WTC11 (cell line): ENCODE measurements around the gene RHBDL1. TPM values are rescaled to one million over a fixed set of nuclear protein-coding genes. Genes with fewer than 3 reads are reported as not detected.

Experiments
- ATAC-seq: fragments of 200-7000 bp; cut with Tn5 transposase; 2 replicates; pipeline ENCODE4 v1.10.0; 2021; ENCODE audit warnings: mild to moderate bottlenecking, moderate library complexity
- CTCF ChIA-PET: fragments of 300-600 bp; sonication (Branson Sonifier 250); formaldehyde crosslinking; loops from one replicate; lab custom pipeline; 2021; ENCODE audit warnings: antibody characterized with exemption; lab: Charles Lee
- POLR2A ChIA-PET: fragments of 350-600 bp; sonication (Branson Sonifier 250); formaldehyde crosslinking; loops from one replicate; lab custom pipeline; 2021; ENCODE audit warnings: antibody characterized with exemption; lab: Charles Lee
- DNase-seq: peaks from one replicate; pipeline ENCODE4 v3.0.0; 2021; ENCODE audit warnings: low spot score
- H3K27ac Mint-ChIP-seq: 2 replicates; pipeline ENCODE4 v1.8.0; 2021; ENCODE audit warnings: mixed read lengths
- H3K27me3 Mint-ChIP-seq: 2 replicates; pipeline ENCODE4 v1.8.0; 2021; ENCODE audit warnings: low read depth, mild to moderate bottlenecking, moderate library complexity, mixed read lengths
- H3K36me3 Mint-ChIP-seq: 2 replicates; pipeline ENCODE4 v1.8.0; 2021; ENCODE audit warnings: mixed read lengths
- H3K4me1 Mint-ChIP-seq: 2 replicates; pipeline ENCODE4 v1.8.0; 2022; ENCODE audit warnings: mixed read lengths
- H3K4me3 Mint-ChIP-seq: 2 replicates; pipeline ENCODE4 v1.8.0; 2021; ENCODE audit warnings: mild to moderate bottlenecking, moderate library complexity, mixed read lengths
- H3K9me3 Mint-ChIP-seq: 2 replicates; pipeline ENCODE4 v1.8.0; 2021; ENCODE audit warnings: mixed read lengths
- CBFB ChIP-seq: sonication (generic); formaldehyde crosslinking; IDR thresholded peaks from 2 replicates; pipeline ENCODE4 v1.8.1; 2022; ENCODE audit warnings: mild to moderate bottlenecking, low read depth, missing genetic modification reagents
- NR2C2 ChIP-seq: sonication (generic); formaldehyde crosslinking; IDR thresholded peaks from 2 replicates; pipeline ENCODE4 v1.8.0; 2022; ENCODE audit warnings: mild to moderate bottlenecking, missing genetic modification reagents
- RORB ChIP-seq: fragments of 250-450 bp; sonication (Bioruptor Pico); IDR thresholded peaks from 2 replicates; pipeline ENCODE4 v1.9.0; 2021; ENCODE audit warnings: mild to moderate bottlenecking
- SMAD4 ChIP-seq: sonication (generic); formaldehyde crosslinking; IDR thresholded peaks from 2 replicates; pipeline ENCODE4 v1.8.0; 2022; ENCODE audit warnings: mild to moderate bottlenecking, missing genetic modification reagents
- TP53 ChIP-seq: sonication (generic); formaldehyde crosslinking; IDR thresholded peaks from 2 replicates; pipeline ENCODE4 v1.8.1; 2023; ENCODE audit warnings: mild to moderate bottlenecking, missing genetic modification reagents
- ZNF396 ChIP-seq: fragments of 250-450 bp; sonication (Bioruptor Pico); IDR thresholded peaks from 2 replicates; pipeline ENCODE4 v1.8.0; 2021; ENCODE audit warnings: mild to moderate bottlenecking, moderate library complexity, borderline replicate concordance
- total RNA-seq: library from RNA; stranded (reverse); gene quantifications from 3 replicates; pipeline ENCODE4 v1.2.3, GENCODE V29; 2021
- TF ChIP-seq, protein P1 (sequence below): fragments of 250-450 bp; sonication (Bioruptor Pico); IDR thresholded peaks from 2 replicates; pipeline ENCODE4 v1.9.0; 2021; ENCODE audit warnings: moderate library complexity, mild to moderate bottlenecking, inconsistent platforms, borderline replicate concordance
- TF ChIP-seq, protein P2 (sequence below): sonication (generic); formaldehyde crosslinking; IDR thresholded peaks from 2 replicates; pipeline ENCODE4 v1.8.0; 2022; ENCODE audit warnings: mild to moderate bottlenecking, missing genetic modification reagents
- TF ChIP-seq, protein P3 (sequence below): sonication (generic); formaldehyde crosslinking; IDR thresholded peaks from 2 replicates; pipeline ENCODE4 v1.8.1; 2023; ENCODE audit warnings: mild to moderate bottlenecking, missing genetic modification reagents
- TF ChIP-seq, protein P4 (sequence below): sonication (generic); formaldehyde crosslinking; IDR thresholded peaks from 2 replicates; pipeline ENCODE4 v1.8.0; 2022; ENCODE audit warnings: missing genetic modification reagents
- TF ChIP-seq, protein P5 (sequence below): sonication (generic); formaldehyde crosslinking; conservative IDR thresholded peaks from 2 replicates; pipeline ENCODE4 v1.8.1; 2023; ENCODE audit warnings: mild to moderate bottlenecking, low read depth, missing genetic modification reagents, moderate library complexity
- TF ChIP-seq, protein P6 (sequence below): sonication (generic); formaldehyde crosslinking; IDR thresholded peaks from 2 replicates; pipeline ENCODE4 v1.8.1; 2023; ENCODE audit warnings: mild to moderate bottlenecking, missing genetic modification reagents, moderate library complexity
- TF ChIP-seq, protein P7 (sequence below): sonication (generic); formaldehyde crosslinking; IDR thresholded peaks from 2 replicates; pipeline ENCODE4 v1.8.1; 2022; ENCODE audit warnings: low read depth, mild to moderate bottlenecking, moderate library complexity, missing genetic modification reagents, borderline replicate concordance
- TF ChIP-seq, protein P8 (sequence below): fragments of 200-600 bp; IDR thresholded peaks from 2 replicates; pipeline ENCODE4 v1.8.0; 2022; ENCODE audit warnings: antibody characterized with exemption
- TF ChIP-seq, protein P9 (sequence below): fragments of 250-450 bp; sonication (Bioruptor Pico); IDR thresholded peaks from 2 replicates; pipeline ENCODE4 v1.8.0; 2021; ENCODE audit warnings: mild to moderate bottlenecking
- TF ChIP-seq, protein P10 (sequence below): sonication (generic); formaldehyde crosslinking; IDR thresholded peaks from 2 replicates; pipeline ENCODE4 v1.8.0; 2023; ENCODE audit warnings: missing genetic modification reagents

RHBDL1 gene
- total RNA-seq, 1 experiment from 2014 or later, result 8.2 TPM

DNA sequence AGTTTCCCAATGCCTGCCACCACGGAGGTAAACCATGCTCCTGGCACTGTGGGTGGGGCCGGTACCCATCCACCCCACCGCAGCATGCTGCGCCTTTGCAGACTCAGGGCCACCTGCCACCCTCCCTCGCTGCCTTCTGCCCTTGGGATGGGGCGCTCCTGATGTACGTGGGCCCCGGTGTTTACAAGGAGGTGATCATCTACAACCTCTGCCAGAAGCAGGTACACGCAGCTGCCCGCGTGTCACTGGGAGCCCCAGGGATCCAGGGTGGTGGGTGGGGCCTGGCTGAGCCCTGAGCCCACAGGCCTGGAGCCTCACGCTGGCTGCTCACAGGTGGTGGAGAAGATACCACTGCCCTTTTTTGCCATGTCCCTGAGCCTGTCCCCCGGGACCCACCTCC is 8.9 kb upstream of the RHBDL1 start:
- TF ChIP-seq ZNF396 (CRISPR knock-in tag) (no peak), SMAD4 (CRISPR knock-in tag) (no peak), RORB (CRISPR knock-in tag) (no peak), NR2C2 (CRISPR knock-in tag) (no peak), CBFB (CRISPR knock-in tag) (no peak)
- TF ChIP-seq, protein P1, sequence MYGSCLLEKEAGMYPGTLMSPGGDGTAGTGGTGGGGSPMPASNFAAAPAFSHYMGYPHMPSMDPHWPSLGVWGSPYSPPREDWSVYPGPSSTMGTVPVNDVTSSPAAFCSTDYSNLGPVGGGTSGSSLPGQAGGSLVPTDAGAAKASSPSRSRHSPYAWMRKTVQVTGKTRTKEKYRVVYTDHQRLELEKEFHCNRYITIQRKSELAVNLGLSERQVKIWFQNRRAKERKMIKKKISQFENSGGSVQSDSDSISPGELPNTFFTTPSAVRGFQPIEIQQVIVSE, result no peak
- TF ChIP-seq, protein P2, sequence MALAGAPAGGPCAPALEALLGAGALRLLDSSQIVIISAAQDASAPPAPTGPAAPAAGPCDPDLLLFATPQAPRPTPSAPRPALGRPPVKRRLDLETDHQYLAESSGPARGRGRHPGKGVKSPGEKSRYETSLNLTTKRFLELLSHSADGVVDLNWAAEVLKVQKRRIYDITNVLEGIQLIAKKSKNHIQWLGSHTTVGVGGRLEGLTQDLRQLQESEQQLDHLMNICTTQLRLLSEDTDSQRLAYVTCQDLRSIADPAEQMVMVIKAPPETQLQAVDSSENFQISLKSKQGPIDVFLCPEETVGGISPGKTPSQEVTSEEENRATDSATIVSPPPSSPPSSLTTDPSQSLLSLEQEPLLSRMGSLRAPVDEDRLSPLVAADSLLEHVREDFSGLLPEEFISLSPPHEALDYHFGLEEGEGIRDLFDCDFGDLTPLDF (CRISPR knock-in tag), result no peak
- TF ChIP-seq, protein P3, sequence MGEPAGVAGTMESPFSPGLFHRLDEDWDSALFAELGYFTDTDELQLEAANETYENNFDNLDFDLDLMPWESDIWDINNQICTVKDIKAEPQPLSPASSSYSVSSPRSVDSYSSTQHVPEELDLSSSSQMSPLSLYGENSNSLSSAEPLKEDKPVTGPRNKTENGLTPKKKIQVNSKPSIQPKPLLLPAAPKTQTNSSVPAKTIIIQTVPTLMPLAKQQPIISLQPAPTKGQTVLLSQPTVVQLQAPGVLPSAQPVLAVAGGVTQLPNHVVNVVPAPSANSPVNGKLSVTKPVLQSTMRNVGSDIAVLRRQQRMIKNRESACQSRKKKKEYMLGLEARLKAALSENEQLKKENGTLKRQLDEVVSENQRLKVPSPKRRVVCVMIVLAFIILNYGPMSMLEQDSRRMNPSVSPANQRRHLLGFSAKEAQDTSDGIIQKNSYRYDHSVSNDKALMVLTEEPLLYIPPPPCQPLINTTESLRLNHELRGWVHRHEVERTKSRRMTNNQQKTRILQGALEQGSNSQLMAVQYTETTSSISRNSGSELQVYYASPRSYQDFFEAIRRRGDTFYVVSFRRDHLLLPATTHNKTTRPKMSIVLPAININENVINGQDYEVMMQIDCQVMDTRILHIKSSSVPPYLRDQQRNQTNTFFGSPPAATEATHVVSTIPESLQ (CRISPR knock-in tag), result no peak
- TF ChIP-seq, protein P4, sequence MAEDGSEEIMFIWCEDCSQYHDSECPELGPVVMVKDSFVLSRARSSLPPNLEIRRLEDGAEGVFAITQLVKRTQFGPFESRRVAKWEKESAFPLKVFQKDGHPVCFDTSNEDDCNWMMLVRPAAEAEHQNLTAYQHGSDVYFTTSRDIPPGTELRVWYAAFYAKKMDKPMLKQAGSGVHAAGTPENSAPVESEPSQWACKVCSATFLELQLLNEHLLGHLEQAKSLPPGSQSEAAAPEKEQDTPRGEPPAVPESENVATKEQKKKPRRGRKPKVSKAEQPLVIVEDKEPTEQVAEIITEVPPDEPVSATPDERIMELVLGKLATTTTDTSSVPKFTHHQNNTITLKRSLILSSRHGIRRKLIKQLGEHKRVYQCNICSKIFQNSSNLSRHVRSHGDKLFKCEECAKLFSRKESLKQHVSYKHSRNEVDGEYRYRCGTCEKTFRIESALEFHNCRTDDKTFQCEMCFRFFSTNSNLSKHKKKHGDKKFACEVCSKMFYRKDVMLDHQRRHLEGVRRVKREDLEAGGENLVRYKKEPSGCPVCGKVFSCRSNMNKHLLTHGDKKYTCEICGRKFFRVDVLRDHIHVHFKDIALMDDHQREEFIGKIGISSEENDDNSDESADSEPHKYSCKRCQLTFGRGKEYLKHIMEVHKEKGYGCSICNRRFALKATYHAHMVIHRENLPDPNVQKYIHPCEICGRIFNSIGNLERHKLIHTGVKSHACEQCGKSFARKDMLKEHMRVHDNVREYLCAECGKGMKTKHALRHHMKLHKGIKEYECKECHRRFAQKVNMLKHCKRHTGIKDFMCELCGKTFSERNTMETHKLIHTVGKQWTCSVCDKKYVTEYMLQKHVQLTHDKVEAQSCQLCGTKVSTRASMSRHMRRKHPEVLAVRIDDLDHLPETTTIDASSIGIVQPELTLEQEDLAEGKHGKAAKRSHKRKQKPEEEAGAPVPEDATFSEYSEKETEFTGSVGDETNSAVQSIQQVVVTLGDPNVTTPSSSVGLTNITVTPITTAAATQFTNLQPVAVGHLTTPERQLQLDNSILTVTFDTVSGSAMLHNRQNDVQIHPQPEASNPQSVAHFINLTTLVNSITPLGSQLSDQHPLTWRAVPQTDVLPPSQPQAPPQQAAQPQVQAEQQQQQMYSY (CRISPR knock-in tag), result no peak
- TF ChIP-seq, protein P5, sequence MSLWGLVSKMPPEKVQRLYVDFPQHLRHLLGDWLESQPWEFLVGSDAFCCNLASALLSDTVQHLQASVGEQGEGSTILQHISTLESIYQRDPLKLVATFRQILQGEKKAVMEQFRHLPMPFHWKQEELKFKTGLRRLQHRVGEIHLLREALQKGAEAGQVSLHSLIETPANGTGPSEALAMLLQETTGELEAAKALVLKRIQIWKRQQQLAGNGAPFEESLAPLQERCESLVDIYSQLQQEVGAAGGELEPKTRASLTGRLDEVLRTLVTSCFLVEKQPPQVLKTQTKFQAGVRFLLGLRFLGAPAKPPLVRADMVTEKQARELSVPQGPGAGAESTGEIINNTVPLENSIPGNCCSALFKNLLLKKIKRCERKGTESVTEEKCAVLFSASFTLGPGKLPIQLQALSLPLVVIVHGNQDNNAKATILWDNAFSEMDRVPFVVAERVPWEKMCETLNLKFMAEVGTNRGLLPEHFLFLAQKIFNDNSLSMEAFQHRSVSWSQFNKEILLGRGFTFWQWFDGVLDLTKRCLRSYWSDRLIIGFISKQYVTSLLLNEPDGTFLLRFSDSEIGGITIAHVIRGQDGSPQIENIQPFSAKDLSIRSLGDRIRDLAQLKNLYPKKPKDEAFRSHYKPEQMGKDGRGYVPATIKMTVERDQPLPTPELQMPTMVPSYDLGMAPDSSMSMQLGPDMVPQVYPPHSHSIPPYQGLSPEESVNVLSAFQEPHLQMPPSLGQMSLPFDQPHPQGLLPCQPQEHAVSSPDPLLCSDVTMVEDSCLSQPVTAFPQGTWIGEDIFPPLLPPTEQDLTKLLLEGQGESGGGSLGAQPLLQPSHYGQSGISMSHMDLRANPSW (CRISPR knock-in tag), result no peak
- peaks cover 7% of the 10 kb centered on the region for H3K36me3 Mint-ChIP-seq
- ATAC-seq (no peak), DNase-seq (no peak)
- no peaks in the 10 kb centered on the region for H3K4me1 Mint-ChIP-seq
- no peaks in the 10 kb centered on the region for H3K27me3 Mint-ChIP-seq
- H3K4me3 Mint-ChIP-seq, result no peak overlapping the region
- CTCF ChIA-PET, result interaction anchor here (1.6 to 3.0 kb wide), 2 partner anchors 18 to 76 kb away, joined by 5 to 16 read pairs; partner anchors contain the start of genes RAB40C and WDR90
- no peaks in the 10 kb centered on the region for H3K9me3 Mint-ChIP-seq
- POLR2A ChIA-PET, result interaction anchor here (1.0 kb wide), 1 partner anchor 15 kb away, joined by 3 read pairs; no protein-coding TSS in a partner anchor
- no peak overlapping the region for H3K27ac Mint-ChIP-seq

DNA sequence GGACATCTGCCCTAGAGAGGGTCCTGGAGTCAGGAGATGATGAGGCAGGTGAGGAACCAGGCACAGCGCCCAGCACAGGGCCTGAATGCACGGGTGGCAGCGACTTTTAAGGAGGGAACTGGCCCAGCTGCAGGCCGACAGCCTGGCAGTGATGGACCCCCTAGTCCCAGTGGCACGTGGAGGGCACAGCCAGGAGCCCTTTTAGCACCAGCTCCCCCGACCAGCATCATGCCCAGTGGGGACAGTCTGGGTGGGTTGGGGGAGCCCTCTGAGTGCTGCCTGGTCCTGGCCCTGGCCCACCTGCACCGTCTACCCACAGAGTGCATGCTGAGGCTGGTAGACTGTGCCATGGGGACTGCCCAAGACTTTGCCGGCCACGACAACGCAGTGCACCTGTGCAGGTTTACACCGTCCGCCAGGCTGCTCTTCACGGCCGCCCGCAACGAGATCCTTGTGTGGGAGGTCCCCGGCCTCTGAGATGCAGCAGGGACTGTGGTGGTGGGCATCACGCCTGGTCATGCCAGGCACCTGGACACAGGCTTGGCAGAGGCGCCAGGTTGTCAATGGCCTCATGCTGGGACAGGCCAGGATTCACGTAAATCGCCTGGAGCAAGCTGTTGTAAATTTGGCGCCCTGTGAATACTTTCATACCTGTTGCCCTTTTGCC is 8.2 kb upstream of the RHBDL1 start:
- Mint-ChIP-seq H3K4me3 (0 out of 2 replicates have a peak overlapping the region, but pooled peaks have one; percentile 30), H3K4me1 (no peaks in the 10 kb centered on the region), H3K27me3 (no peaks in the 10 kb centered on the region), H3K9me3 (no peaks in the 10 kb centered on the region), H3K27ac (peak overlapping the region; percentile 86), H3K36me3 (peaks cover 7% of the 10 kb centered on the region)
- ChIA-PET CTCF (interaction anchor here (0.6 to 3.0 kb wide), 23 partner anchors 9 to 296 kb away, joined by 3 to 21 read pairs (median 4); partner anchors contain the start of genes ANTKMT, CIAO3, JMJD8 and RAB40C), POLR2A (interaction anchor here (1.0 to 1.8 kb wide), 2 partner anchors 29 to 53 kb away, joined by 3 to 6 read pairs; no protein-coding TSS in a partner anchor)
- ATAC-seq, result no peak
- DNase-seq, result no peak
- TF ChIP-seq, protein P6, sequence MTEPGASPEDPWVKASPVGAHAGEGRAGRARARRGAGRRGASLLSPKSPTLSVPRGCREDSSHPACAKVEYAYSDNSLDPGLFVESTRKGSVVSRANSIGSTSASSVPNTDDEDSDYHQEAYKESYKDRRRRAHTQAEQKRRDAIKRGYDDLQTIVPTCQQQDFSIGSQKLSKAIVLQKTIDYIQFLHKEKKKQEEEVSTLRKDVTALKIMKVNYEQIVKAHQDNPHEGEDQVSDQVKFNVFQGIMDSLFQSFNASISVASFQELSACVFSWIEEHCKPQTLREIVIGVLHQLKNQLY (CRISPR knock-in tag), result no peak
- TF ChIP-seq, protein P7, sequence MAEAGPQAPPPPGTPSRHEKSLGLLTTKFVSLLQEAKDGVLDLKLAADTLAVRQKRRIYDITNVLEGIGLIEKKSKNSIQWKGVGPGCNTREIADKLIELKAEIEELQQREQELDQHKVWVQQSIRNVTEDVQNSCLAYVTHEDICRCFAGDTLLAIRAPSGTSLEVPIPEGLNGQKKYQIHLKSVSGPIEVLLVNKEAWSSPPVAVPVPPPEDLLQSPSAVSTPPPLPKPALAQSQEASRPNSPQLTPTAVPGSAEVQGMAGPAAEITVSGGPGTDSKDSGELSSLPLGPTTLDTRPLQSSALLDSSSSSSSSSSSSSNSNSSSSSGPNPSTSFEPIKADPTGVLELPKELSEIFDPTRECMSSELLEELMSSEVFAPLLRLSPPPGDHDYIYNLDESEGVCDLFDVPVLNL, result no peak
- TF ChIP-seq, protein P8, sequence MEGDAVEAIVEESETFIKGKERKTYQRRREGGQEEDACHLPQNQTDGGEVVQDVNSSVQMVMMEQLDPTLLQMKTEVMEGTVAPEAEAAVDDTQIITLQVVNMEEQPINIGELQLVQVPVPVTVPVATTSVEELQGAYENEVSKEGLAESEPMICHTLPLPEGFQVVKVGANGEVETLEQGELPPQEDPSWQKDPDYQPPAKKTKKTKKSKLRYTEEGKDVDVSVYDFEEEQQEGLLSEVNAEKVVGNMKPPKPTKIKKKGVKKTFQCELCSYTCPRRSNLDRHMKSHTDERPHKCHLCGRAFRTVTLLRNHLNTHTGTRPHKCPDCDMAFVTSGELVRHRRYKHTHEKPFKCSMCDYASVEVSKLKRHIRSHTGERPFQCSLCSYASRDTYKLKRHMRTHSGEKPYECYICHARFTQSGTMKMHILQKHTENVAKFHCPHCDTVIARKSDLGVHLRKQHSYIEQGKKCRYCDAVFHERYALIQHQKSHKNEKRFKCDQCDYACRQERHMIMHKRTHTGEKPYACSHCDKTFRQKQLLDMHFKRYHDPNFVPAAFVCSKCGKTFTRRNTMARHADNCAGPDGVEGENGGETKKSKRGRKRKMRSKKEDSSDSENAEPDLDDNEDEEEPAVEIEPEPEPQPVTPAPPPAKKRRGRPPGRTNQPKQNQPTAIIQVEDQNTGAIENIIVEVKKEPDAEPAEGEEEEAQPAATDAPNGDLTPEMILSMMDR, result no peak
- TF ChIP-seq, protein P9, sequence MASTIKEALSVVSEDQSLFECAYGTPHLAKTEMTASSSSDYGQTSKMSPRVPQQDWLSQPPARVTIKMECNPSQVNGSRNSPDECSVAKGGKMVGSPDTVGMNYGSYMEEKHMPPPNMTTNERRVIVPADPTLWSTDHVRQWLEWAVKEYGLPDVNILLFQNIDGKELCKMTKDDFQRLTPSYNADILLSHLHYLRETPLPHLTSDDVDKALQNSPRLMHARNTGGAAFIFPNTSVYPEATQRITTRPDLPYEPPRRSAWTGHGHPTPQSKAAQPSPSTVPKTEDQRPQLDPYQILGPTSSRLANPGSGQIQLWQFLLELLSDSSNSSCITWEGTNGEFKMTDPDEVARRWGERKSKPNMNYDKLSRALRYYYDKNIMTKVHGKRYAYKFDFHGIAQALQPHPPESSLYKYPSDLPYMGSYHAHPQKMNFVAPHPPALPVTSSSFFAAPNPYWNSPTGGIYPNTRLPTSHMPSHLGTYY (CRISPR knock-in tag), result no peak
- TF ChIP-seq, protein P10, sequence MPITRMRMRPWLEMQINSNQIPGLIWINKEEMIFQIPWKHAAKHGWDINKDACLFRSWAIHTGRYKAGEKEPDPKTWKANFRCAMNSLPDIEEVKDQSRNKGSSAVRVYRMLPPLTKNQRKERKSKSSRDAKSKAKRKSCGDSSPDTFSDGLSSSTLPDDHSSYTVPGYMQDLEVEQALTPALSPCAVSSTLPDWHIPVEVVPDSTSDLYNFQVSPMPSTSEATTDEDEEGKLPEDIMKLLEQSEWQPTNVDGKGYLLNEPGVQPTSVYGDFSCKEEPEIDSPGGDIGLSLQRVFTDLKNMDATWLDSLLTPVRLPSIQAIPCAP (CRISPR knock-in tag), result no peak
- no peak for TF ChIP-seq TP53
